DOHH2 (cell line): ENCODE measurements around the gene TAS2R14.

ENCODE experiments used
- H3F3A ChIP-seq: fragments of 200-600 bp; sonication (generic), shearing (Covaris generic); 2 replicates; pipeline ENCODE4 v1.6.0; 2016; ENCODE audit warnings: antibody characterized with exemption, mild to moderate bottlenecking; ENCODE audit not compliant: control insufficient read depth, insufficient read depth
- H3K27ac ChIP-seq: fragments of 200-600 bp; sonication (generic); 2 replicates; pipeline ENCODE4 v1.5.1; 2014; ENCODE audit warnings: low read depth, mild to moderate bottlenecking, low read length, moderate library complexity
- H3K27me3 ChIP-seq: fragments of 200-600 bp; sonication (generic); 2 replicates; pipeline ENCODE4 v1.6.1; 2014; ENCODE audit warnings: mild to moderate bottlenecking, low read length, mixed read lengths; ENCODE audit not compliant: control insufficient read depth
- H3K36me3 ChIP-seq: fragments of 200-600 bp; sonication (generic); 2 replicates; pipeline ENCODE4 v1.6.1; 2014; ENCODE audit warnings: mild to moderate bottlenecking, low read length, moderate library complexity, mixed read lengths; ENCODE audit not compliant: control insufficient read depth
- H3K4me1 ChIP-seq: fragments of 200-600 bp; sonication (generic); 2 replicates; pipeline ENCODE4 v1.6.1; 2014; ENCODE audit warnings: mild to moderate bottlenecking, low read length, mixed read lengths; ENCODE audit not compliant: control insufficient read depth
- H3K4me2 ChIP-seq: fragments of 200-600 bp; sonication (generic); 2 replicates; pipeline ENCODE4 v1.6.0; 2014; ENCODE audit warnings: mild to moderate bottlenecking, low read length, moderate library complexity
- H3K4me3 ChIP-seq: fragments of 200-600 bp; sonication (generic); 2 replicates; pipeline ENCODE4 v1.5.1; 2014; ENCODE audit warnings: mild to moderate bottlenecking, low read length, mixed read lengths
- H3K79me2 ChIP-seq: fragments of 200-600 bp; sonication (generic); 2 replicates; pipeline ENCODE4 v1.6.1; 2014; ENCODE audit warnings: mild to moderate bottlenecking, low read length, mixed read lengths; ENCODE audit not compliant: control insufficient read depth
- H3K9me2 ChIP-seq: fragments of 200-600 bp; sonication (generic); replicated peaks from 2 replicates; pipeline ENCODE4 v1.6.1; 2014; ENCODE audit warnings: mild to moderate bottlenecking, low read length, mixed read lengths; ENCODE audit not compliant: control insufficient read depth
- H3K9me3 ChIP-seq: fragments of 200-600 bp; sonication (generic); 2 replicates; pipeline ENCODE4 v1.6.1; 2014; ENCODE audit warnings: antibody characterized with exemption, low read length, mixed read lengths; ENCODE audit not compliant: control insufficient read depth, insufficient read depth
- H4K20me1 ChIP-seq: fragments of 200-600 bp; sonication (generic); 2 replicates; pipeline ENCODE4 v1.6.0; 2014; ENCODE audit warnings: low read depth, mild to moderate bottlenecking, antibody characterized with exemption, low read length, moderate library complexity; ENCODE audit not compliant: control insufficient read depth, insufficient read depth
- EZH2phosphoT487 ChIP-seq: fragments of 200-600 bp; sonication (generic); IDR thresholded peaks from 2 replicates; pipeline ENCODE4 v1.6.1; 2017; ENCODE audit warnings: borderline replicate concordance, mild to moderate bottlenecking, antibody characterized with exemption, low read length, moderate library complexity, mixed read lengths
- TF ChIP-seq, protein P1 (sequence below): fragments of 200-600 bp; sonication (generic); IDR thresholded peaks from one replicate; pipeline ENCODE4 v1.5.1; 2014; ENCODE audit warnings: antibody characterized with exemption, mild to moderate bottlenecking, low read depth, low read length; ENCODE audit not compliant: poor library complexity, severe bottlenecking

Gene TAS2R14

DNA sequence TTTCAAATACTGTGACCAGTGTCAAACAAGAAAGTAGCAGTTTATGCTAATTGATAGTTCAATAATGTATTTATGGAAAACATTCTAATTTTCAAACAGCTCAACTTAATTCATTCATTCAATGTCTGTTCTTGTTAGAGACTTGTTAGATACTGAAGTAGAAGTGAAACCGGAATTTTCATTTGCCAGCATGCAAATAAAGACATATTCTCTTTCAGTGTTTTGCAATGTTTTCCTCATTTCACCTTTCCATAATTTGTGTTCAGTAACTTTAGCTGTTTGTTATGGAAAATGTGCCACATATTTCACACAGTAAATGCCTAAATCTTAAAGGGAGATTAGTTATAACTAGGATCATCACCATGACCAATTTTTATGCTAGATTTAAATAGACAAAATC, 26.4 kb upstream of the TAS2R14 start:
- Histone ChIP-seq H3F3A (no peaks in the 10 kb centered on the region), H3K79me2 (no peaks in the 10 kb centered on the region), H3K9me3 (no peaks in the 10 kb centered on the region), H4K20me1 (no peaks in the 10 kb centered on the region), H3K36me3 (no peaks in the 10 kb centered on the region), H3K27me3 (no peaks in the 10 kb centered on the region), H3K9me2 (no peaks in the 10 kb centered on the region), H3K4me3 (no peak overlapping the region), H3K4me2 (no peak overlapping the region), H3K27ac (no peak overlapping the region), H3K4me1 (no peaks in the 10 kb centered on the region)
- TF ChIP-seq, protein P1, sequence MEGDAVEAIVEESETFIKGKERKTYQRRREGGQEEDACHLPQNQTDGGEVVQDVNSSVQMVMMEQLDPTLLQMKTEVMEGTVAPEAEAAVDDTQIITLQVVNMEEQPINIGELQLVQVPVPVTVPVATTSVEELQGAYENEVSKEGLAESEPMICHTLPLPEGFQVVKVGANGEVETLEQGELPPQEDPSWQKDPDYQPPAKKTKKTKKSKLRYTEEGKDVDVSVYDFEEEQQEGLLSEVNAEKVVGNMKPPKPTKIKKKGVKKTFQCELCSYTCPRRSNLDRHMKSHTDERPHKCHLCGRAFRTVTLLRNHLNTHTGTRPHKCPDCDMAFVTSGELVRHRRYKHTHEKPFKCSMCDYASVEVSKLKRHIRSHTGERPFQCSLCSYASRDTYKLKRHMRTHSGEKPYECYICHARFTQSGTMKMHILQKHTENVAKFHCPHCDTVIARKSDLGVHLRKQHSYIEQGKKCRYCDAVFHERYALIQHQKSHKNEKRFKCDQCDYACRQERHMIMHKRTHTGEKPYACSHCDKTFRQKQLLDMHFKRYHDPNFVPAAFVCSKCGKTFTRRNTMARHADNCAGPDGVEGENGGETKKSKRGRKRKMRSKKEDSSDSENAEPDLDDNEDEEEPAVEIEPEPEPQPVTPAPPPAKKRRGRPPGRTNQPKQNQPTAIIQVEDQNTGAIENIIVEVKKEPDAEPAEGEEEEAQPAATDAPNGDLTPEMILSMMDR = no peak
- no peak for TF ChIP-seq EZH2phosphoT487

DNA sequence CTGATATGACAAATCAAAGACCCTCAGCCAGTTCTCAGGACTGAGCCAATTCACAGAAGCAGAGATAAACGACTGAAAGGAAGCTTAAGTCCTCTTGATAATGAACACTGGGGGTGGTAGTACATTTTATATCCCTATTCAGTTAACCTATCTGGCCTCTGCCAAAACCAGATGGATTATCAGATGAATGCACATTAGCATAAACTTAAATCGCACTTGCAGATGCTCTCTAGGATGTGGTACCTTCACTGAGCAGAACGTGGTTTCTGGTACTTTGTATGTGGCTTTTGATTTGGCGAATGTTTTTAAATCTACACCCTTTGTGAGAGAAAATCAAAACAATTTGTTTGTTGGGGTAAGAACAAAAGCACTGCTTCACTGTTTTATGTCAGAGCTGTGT, 21.1 kb upstream of the TAS2R14 start:
- no peak overlapping the region for H3K4me3 ChIP-seq
- no peaks in the 10 kb centered on the region for H3F3A ChIP-seq
- no peaks in the 10 kb centered on the region for H3K79me2 ChIP-seq
- H3K27me3 ChIP-seq = no peaks in the 10 kb centered on the region
- no peaks in the 10 kb centered on the region for H4K20me1 ChIP-seq
- H3K27ac ChIP-seq = no peak overlapping the region
- no peak overlapping the region for H3K4me2 ChIP-seq
- no peaks in the 10 kb centered on the region for H3K9me2 ChIP-seq
- TF ChIP-seq, protein P1 = no peak
- TF ChIP-seq EZH2phosphoT487 = no peak
- H3K4me1 ChIP-seq = no peaks in the 10 kb centered on the region
- no peaks in the 10 kb centered on the region for H3K36me3 ChIP-seq
- no peaks in the 10 kb centered on the region for H3K9me3 ChIP-seq

DNA sequence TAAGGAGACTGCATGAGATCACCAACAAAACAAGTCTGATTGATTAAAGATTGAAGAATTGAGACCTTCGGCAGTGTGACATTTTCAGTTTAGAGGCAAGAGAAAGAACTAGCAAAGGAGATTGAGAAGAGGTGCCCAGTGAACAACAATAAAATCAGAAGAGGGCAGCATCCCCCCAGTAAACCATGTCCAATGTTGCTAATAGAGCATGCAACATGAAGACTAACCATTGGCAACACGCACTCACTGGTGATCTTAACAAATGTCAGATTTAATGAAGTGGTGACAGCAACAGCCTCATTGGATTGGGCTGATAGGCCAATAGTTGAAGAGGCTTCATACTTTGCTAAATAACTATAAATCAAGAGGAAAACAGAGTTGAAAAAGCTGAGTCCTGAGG, 20.7 kb upstream of the TAS2R14 start:
- H3K27me3 ChIP-seq = no peaks in the 10 kb centered on the region
- H3K36me3 ChIP-seq = no peaks in the 10 kb centered on the region
- H3K4me1 ChIP-seq = no peaks in the 10 kb centered on the region
- no peaks in the 10 kb centered on the region for H3K79me2 ChIP-seq
- no peak overlapping the region for H3K4me2 ChIP-seq
- H3K9me2 ChIP-seq = no peaks in the 10 kb centered on the region
- no peak overlapping the region for H3K27ac ChIP-seq
- no peak for TF ChIP-seq EZH2phosphoT487
- TF ChIP-seq, protein P1 = peak; percentile 10
- no peak overlapping the region for H3K4me3 ChIP-seq
- no peaks in the 10 kb centered on the region for H3F3A ChIP-seq
- H4K20me1 ChIP-seq = no peaks in the 10 kb centered on the region
- H3K9me3 ChIP-seq = no peaks in the 10 kb centered on the region

DNA sequence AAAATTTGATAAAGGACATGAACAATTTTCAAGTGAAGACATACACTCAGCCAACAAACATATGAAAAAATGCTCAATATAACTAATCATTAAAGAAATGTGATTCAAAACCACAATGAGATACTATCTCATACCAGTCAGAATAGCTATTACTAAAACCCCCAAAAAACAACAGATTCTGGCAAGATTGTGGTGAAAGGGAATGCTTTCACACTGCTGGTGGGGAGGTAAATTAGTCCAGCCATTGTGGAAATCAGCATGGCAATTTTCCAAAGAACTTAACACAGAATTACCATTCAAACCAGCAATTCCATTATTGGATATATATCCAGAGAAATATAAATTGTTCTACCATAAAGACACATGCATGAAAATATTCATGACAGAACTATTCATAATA, 18.7 kb upstream of the TAS2R14 start:
- Histone ChIP-seq H3K27ac (no peak overlapping the region), H3K36me3 (no peaks in the 10 kb centered on the region), H3K79me2 (no peaks in the 10 kb centered on the region), H4K20me1 (no peaks in the 10 kb centered on the region), H3K4me2 (no peak overlapping the region), H3K9me2 (no peaks in the 10 kb centered on the region), H3K9me3 (peaks cover 3% of the 10 kb centered on the region; the same call in 1 of the 2 replicates), H3F3A (no peaks in the 10 kb centered on the region), H3K27me3 (no peaks in the 10 kb centered on the region), H3K4me1 (no peaks in the 10 kb centered on the region), H3K4me3 (no peak overlapping the region)
- TF ChIP-seq EZH2phosphoT487 = no peak
- TF ChIP-seq, protein P1 = no peak
